GM12801 (cell line): ENCODE data around the gene PSMD6.

Source experiments
- CTCF ChIP-seq: IDR thresholded peaks from one replicate; pipeline ENCODE4 v1.5.1; 2011; ENCODE audit warnings: control low read depth; ENCODE audit not compliant: insufficient read length; ENCODE audit errors: extremely low read depth

The PSMD6 gene

GRCh38 chr3:64021922-64022321 lies 1.4 kb downstream of the PSMD6 start:
- TF ChIP-seq CTCF = no peak

GRCh38 chr3:64019879-64020278 lies 3.4 kb downstream of the PSMD6 start:
- no peak for TF ChIP-seq CTCF

- TF ChIP-seq CTCF = no peak
Measured at GRCh38 chr3:64019271-64019670, 4.0 kb downstream of the PSMD6 start.

- no peak for TF ChIP-seq CTCF
Measured at GRCh38 chr3:64016941-64017620, 6.2 kb downstream of the PSMD6 start.

GRCh38 chr3:64011685-64012084 lies 11.6 kb downstream of the PSMD6 start:
- no peak for TF ChIP-seq CTCF

- TF ChIP-seq CTCF = no peak
Measured at GRCh38 chr3:64010199-64010598, 13.1 kb downstream of the PSMD6 start.

- no peak for TF ChIP-seq CTCF
Measured at GRCh38 chr3:64009528-64009927, 13.8 kb downstream of the PSMD6 start.
